Activated naive CD8-positive, alpha-beta T cell treated with anti-CD3 and anti-CD28 coated beads for 36 hours (primary cell): ENCODE data around the gene NT5E. TPM values are rescaled to one million over a fixed set of nuclear protein-coding genes. Genes with fewer than 3 reads are reported as not detected.
"Not testable (repeated sequence)": the region's sequence is repeated elsewhere in the genome, so short reads cannot be mapped to it uniquely, and the experiment has no call there.

Experiments used
- DNase-seq: peaks from one replicate; pipeline ENCODE4 v3.0.0; 2021
- H3K27ac Mint-ChIP-seq: one replicate; pipeline ENCODE4 v1.8.0; 2022; ENCODE audit warnings: mild to moderate bottlenecking, moderate library complexity, mixed read lengths
- H3K27me3 Mint-ChIP-seq: one replicate; pipeline ENCODE4 v1.8.0; 2022; ENCODE audit warnings: mild to moderate bottlenecking, mixed read lengths
- H3K36me3 Mint-ChIP-seq: one replicate; pipeline ENCODE4 v1.8.0; 2021; ENCODE audit warnings: mild to moderate bottlenecking, mixed read lengths
- H3K4me1 Mint-ChIP-seq: one replicate; pipeline ENCODE4 v1.8.0; 2021; ENCODE audit warnings: mixed read lengths
- H3K4me3 Mint-ChIP-seq: one replicate; pipeline ENCODE4 v1.8.0; 2022; ENCODE audit warnings: mild to moderate bottlenecking, moderate library complexity, mixed read lengths
- H3K9me3 Mint-ChIP-seq: one replicate; pipeline ENCODE4 v1.8.0; 2022; ENCODE audit warnings: mixed read lengths
- total RNA-seq, 2 experiments: library from RNA; stranded (reverse); gene quantifications; one replicate each; pipeline ENCODE4 v1.2.3, GENCODE V29; 2021

Gene NT5E
- total RNA-seq = 1 to 10 TPM; 8.4 to 9.9 TPM

- H3K4me1 Mint-ChIP-seq = peaks cover 57% of the 10 kb centered on the region
- peak within 1 kb of the TSS; percentile 97 for H3K4me3 Mint-ChIP-seq
- H3K36me3 Mint-ChIP-seq = peaks cover 13% of the 10 kb centered on the region
- peak within 1 kb of the TSS; percentile 94 for H3K27ac Mint-ChIP-seq
- H3K27me3 Mint-ChIP-seq = no peaks in the 10 kb centered on the region
- no peaks in the 10 kb centered on the region for H3K9me3 Mint-ChIP-seq
- DNase-seq = peak; percentile 75
Measured at GRCh38 chr6:85449818-85450759, at the start of gene NT5E. NT5E (plus strand) TSS chr6:85450083; CDS start chr6:85450140, 57 bp downstream.

DNA sequence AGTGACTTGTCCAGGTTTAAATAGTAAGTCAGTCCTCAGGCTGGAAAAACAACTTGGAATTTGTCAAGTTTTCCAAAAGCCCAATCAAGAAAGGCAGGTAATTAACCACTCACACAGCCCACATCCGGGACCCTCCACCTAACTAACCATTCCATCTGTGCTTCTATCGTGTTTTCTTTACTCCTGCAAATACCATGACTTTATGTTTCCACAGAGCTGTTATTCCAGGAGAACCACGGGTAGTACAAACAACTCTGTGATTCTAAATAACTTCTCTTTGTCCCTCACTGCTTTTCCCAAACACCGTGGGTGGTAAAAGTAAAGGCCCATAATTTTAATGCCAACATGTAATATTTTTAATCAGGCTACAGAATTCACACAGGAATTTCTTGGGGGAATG lies 49.6 kb upstream of the NT5E start:
- Mint-ChIP-seq H3K27me3 (no peaks in the 10 kb centered on the region), H3K9me3 (peaks cover 4% of the 10 kb centered on the region)

DNA sequence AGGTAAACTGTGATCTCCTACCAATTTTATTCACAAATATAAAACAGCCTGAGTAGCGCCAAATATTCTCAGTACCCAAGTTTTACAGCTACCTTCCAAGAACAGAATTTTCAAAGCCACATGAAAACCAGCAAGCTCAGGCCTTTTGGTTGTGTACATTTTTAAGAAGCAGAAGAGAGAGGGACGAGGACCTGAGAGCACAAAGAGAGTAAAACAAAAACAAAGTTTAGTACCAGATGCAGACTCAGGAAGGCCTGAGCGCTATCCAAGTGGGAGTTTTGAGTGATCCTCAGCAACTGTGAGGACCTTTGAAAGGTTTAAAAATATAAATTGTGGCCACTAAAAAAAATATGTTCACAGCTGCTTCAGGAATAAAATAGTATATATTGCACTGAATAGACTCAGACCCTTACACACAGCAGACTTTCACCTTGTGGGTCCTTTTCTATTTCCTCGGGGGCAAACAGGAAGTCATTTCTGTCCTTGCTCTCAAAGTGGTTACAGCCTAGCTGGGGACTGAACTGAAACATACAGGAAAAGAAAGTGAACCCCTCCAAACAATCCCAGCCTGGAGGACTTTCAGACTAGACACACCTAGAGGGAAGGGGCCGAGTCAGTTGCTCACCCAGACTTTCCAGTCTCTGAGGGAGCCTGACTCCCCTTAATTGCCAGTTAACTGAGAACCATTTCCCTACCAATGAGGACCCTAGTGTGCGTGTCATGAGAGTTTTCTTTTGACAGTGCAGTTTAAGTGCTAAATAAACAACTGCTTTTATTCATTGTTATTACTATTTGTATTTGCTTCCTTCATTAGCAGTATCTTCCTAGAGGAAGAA lies 48.5 kb upstream of the NT5E start:
- no peak for DNase-seq
- peaks cover 4% of the 10 kb centered on the region for H3K9me3 Mint-ChIP-seq
- peak overlapping the region; percentile 30 for H3K4me3 Mint-ChIP-seq
- peaks cover 2% of the 10 kb centered on the region for H3K36me3 Mint-ChIP-seq
- H3K4me1 Mint-ChIP-seq = peaks cover 50% of the 10 kb centered on the region
- H3K27me3 Mint-ChIP-seq = no peaks in the 10 kb centered on the region
- H3K27ac Mint-ChIP-seq = peak overlapping the region; percentile 80

More for the DNA sequence above, 49.6 kb upstream of the NT5E start:
- Mint-ChIP-seq H3K4me3 (no peak overlapping the region), H3K36me3 (peaks cover 2% of the 10 kb centered on the region), H3K27ac (no peak overlapping the region), H3K4me1 (peaks cover 40% of the 10 kb centered on the region)
- DNase-seq = no peak

DNA sequence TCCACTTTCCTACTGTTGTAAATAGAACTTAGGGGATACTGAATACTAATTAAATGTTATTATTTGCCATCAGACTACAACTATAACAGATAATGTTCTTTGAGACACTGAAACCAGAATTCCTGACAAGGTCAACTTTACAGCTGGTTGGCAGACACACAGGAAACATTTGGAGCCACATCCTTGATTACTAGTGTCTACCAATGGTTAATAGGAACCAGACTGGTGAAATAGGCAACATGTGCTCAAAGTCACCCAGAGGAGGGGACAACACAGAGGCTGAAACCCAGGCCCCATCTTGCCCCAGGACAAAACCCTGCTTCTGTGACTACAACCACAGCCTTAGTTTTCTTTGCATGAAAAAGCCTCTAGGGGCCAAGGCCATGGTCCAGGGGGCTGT lies 47.8 kb upstream of the NT5E start:
- Mint-ChIP-seq H3K4me1 (peaks cover 53% of the 10 kb centered on the region), H3K9me3 (peaks cover 2% of the 10 kb centered on the region), H3K4me3 (no peak overlapping the region), H3K27ac (peak overlapping the region; percentile 80), H3K36me3 (peaks cover 2% of the 10 kb centered on the region), H3K27me3 (no peaks in the 10 kb centered on the region)
- DNase-seq = no peak

DNA sequence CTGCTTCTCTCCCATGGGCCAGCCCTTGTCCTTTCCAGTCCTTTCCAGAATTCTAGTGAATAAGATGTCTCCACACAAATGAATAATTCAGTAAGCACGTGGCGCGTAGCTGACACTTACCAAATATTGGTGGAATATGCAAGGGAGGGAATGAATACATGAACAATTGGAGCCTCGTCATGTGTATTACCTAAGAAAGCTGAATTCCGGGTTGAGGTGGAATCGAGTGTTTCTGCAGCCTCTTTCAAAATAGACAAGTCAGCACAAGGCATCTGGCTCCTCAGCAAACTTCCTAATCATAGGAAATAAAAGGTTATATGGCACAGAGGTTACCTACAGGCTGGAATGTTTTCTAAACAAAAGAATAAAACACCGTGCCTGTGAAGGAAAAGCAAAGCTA lies 47.0 kb upstream of the NT5E start:
- Mint-ChIP-seq H3K27ac (no peak overlapping the region), H3K36me3 (no peaks in the 10 kb centered on the region), H3K4me1 (peaks cover 54% of the 10 kb centered on the region)

GRCh38 chr6:85403331-85404015 lies 46.4 kb upstream of the NT5E start:
- Mint-ChIP-seq H3K4me1 (peaks cover 54% of the 10 kb centered on the region), H3K27me3 (no peaks in the 10 kb centered on the region), H3K36me3 (no peaks in the 10 kb centered on the region), H3K27ac (peak overlapping the region; percentile 28), H3K9me3 (peaks cover 1% of the 10 kb centered on the region), H3K4me3 (no peak overlapping the region)
- DNase-seq = no peak

More for the DNA sequence above, 47.0 kb upstream of the NT5E start:
- Mint-ChIP-seq H3K27me3 (no peaks in the 10 kb centered on the region), H3K4me3 (no peak overlapping the region), H3K9me3 (peaks cover 2% of the 10 kb centered on the region)
- no peak for DNase-seq

- H3K4me3 Mint-ChIP-seq, H3K36me3 Mint-ChIP-seq, H3K9me3 Mint-ChIP-seq, H3K27me3 Mint-ChIP-seq, DNase-seq: not testable (repeated sequence)
- Mint-ChIP-seq H3K27ac (peak overlapping the region; percentile 37), H3K4me1 (peaks cover 54% of the 10 kb centered on the region)
Measured at GRCh38 chr6:85404016-85404563, 45.8 kb upstream of the NT5E start.

GRCh38 chr6:85404564-85405174 lies 45.2 kb upstream of the NT5E start:
- Mint-ChIP-seq H3K27me3 (no peaks in the 10 kb centered on the region), H3K9me3 (no peaks in the 10 kb centered on the region), H3K4me1 (peaks cover 54% of the 10 kb centered on the region), H3K36me3 (no peaks in the 10 kb centered on the region), H3K4me3 (no peak overlapping the region), H3K27ac (peak overlapping the region; percentile 37)
- no peak for DNase-seq

GRCh38 chr6:85405175-85405852 lies 44.6 kb upstream of the NT5E start:
- Mint-ChIP-seq H3K4me1 (peaks cover 54% of the 10 kb centered on the region), H3K27ac (no peak overlapping the region), H3K27me3 (no peaks in the 10 kb centered on the region)

GRCh38 chr6:85405853-85406198 lies 44.1 kb upstream of the NT5E start:
- peaks cover 53% of the 10 kb centered on the region for H3K4me1 Mint-ChIP-seq
- no peak overlapping the region for H3K27ac Mint-ChIP-seq

More at GRCh38 chr6:85405175-85405852, 44.6 kb upstream of the NT5E start:
- no peak for DNase-seq
- Mint-ChIP-seq H3K9me3 (no peaks in the 10 kb centered on the region), H3K36me3 (no peaks in the 10 kb centered on the region), H3K4me3 (no peak overlapping the region)

GRCh38 chr6:85406641-85407075 lies 43.2 kb upstream of the NT5E start:
- Mint-ChIP-seq H3K4me3 (no peak overlapping the region), H3K27ac (no peak overlapping the region), H3K4me1 (peaks cover 46% of the 10 kb centered on the region), H3K27me3 (no peaks in the 10 kb centered on the region), H3K9me3 (no peaks in the 10 kb centered on the region), H3K36me3 (no peaks in the 10 kb centered on the region)
- DNase-seq = no peak

More at GRCh38 chr6:85405853-85406198, 44.1 kb upstream of the NT5E start:
- no peak for DNase-seq
- Mint-ChIP-seq H3K36me3 (no peaks in the 10 kb centered on the region), H3K27me3 (no peaks in the 10 kb centered on the region), H3K9me3 (no peaks in the 10 kb centered on the region), H3K4me3 (no peak overlapping the region)

GRCh38 chr6:85408039-85408438 lies 41.8 kb upstream of the NT5E start:
- Mint-ChIP-seq H3K9me3 (no peaks in the 10 kb centered on the region), H3K36me3 (no peaks in the 10 kb centered on the region), H3K4me1 (peaks cover 37% of the 10 kb centered on the region), H3K27me3 (no peaks in the 10 kb centered on the region), H3K27ac (no peak overlapping the region), H3K4me3 (no peak overlapping the region)
- no peak for DNase-seq

- Mint-ChIP-seq H3K27ac (no peak overlapping the region), H3K36me3 (peaks cover 1% of the 10 kb centered on the region), H3K27me3 (no peaks in the 10 kb centered on the region), H3K4me3 (no peak overlapping the region), H3K4me1 (peaks cover 16% of the 10 kb centered on the region), H3K9me3 (peaks cover 1% of the 10 kb centered on the region)
- no peak for DNase-seq
Measured at GRCh38 chr6:85412911-85413430, 36.9 kb upstream of the NT5E start.
